ENCODE measurements around the gene NSUN3.
"Not testable (repeated sequence)": the region's sequence is repeated elsewhere in the genome, so short reads cannot be mapped to it uniquely, and the experiment has no call there.

NSUN3 gene

GRCh38 chr3:94062513-94063404, at the start of gene NSUN3, which contains the start of gene DHFR2:
Gene NSUN3, plus strand, starts transcription at chr3:94063061. Its CDS starts 66 bp downstream, at chr3:94063127.
Gene DHFR2, minus strand, starts transcription at chr3:94062916. Its CDS starts 1,405 bp downstream, at chr3:94061511.
- peak; percentile 63 to 68 (median 65) for DNase-seq (ENCODE audit: low read depth in 2 of 3, low spot score in 2 of 3)

DNA sequence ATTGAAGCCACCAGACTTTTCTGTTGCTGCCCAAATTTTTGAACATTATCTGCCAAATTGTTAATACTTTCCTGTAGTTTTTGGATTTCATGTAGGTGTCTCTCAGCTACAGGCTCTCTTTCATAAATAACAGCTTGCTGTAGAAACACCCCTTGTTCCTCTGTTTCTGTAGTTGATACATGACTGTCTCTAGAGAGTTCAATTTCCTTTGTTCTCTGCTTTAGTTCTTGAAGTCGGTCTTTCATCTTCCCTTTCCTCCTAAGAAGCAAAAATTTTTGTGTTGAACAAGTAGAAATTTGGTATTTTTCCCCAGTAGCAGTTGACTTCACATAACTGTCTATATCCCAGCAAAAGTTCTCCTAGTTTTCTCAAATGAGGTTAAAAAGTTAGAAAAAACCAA, 47.8 kb upstream of the NSUN3 start:
- no peak for DNase-seq (ENCODE audit: low read depth in 2 of 3, low spot score in 2 of 3)

DNA sequence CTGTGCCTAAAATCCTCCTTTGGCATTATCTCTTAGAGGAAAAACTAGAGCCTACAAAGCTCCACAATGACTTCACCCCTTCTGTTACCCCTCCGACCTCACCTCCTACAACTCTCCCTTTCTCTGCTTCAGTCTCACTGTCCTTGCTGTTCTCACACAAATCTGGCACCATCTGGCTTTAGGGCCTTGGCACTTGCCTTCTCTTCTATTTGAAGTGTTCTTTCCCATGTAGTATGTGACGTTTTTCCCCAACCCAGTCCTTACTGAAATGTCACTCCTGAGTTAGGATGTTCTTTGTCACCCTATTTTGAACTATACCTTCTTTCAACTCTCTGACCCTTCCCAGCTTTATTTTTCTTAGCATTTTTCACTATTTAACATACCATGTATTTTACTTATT, 43.2 kb upstream of the NSUN3 start:
- no peak for DNase-seq (ENCODE audit: low read depth in 2 of 3, low spot score in 2 of 3)

DNA sequence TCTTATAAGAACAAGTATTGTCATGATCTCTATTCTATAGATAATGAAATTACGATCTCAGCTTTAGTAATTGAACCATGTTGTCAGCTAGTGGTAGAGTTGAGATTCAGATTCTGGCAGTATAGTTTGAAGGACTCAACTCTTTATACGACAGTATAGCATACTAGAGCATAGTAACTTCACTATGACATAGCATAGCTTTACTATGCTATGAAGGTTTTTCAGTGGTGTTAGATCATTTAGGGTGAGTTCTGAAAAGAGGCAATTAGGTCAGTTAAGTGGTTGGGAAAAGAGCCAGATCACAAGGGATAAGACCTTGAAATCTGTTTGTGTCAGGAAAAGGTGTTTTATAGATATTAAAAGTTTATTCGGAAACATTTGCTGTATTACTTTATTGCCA, 42.6 kb upstream of the NSUN3 start:
- DNase-seq (ENCODE audit: low read depth in 2 of 3, low spot score in 2 of 3) = no peak

GRCh38 chr3:94024385-94024784, 38.5 kb upstream of the NSUN3 start:
- no peak for DNase-seq (ENCODE audit: low read depth in 2 of 3, low spot score in 2 of 3)

DNA sequence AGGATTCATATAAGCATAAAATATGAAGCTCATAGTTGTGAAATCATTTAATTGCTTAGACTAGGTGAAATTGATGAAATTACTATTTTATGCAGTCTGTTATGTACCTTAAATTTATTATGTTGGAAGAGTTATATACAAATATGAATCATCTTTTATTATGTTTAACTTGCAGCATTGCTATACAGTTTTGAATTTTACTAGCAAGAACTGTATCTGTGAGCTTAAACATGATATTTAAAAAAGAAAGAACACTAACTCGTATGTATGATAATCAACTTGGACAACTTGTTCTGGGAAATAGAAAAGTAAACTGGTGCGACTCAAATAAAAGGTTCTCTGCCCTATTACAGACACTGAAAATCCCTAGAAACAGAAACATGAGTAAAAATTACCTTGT, 36.2 kb upstream of the NSUN3 start:
- no peak for DNase-seq (ENCODE audit: low read depth in 2 of 3, low spot score in 2 of 3)

DNA sequence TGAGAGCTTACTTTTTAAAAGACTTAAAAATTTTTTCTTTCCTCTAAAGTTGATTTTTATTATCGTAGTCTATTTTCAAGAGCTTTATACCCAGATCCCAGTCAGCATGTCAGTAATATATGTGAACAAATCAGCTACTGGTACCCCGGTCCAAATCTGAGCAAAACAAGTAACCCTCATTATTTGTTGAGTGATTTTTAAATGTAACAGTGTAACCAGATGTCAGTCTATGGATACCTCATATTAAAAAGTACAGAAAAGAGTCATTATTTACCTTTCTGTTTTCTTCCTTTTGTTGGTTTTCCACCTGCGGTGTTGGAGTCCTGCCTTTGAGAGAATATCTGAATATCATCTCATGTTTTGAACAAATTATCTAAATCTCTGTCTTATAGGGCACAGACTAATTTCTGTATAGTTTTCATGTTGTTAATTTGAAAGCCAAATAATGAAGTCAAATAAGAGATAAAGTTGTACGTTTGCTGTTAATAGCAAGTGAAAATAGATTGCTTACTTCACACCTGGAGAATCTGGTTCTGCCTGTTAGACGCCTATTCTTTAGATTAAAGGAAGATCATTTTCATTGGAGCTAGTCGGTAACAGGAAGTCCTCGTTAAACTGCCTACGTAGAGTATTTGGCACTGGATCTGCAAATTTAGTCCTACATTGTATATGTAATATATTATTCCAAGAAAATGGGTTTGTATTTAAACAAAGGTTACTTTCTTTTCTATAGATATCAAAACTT, 34.6 kb upstream of the NSUN3 start, which contains the start of gene STX19:
Gene STX19 (minus strand): TSS at position 505 of the 745 bp plus-strand sequence. CDS start 13,328 bp downstream, outside the sequence.
- no peak for DNase-seq (ENCODE audit: low read depth in 2 of 3, low spot score in 2 of 3)

GRCh38 chr3:94036909-94037507, 25.9 kb upstream of the NSUN3 start:
- no peak for DNase-seq (ENCODE audit: low read depth in 2 of 3, low spot score in 2 of 3)

DNA sequence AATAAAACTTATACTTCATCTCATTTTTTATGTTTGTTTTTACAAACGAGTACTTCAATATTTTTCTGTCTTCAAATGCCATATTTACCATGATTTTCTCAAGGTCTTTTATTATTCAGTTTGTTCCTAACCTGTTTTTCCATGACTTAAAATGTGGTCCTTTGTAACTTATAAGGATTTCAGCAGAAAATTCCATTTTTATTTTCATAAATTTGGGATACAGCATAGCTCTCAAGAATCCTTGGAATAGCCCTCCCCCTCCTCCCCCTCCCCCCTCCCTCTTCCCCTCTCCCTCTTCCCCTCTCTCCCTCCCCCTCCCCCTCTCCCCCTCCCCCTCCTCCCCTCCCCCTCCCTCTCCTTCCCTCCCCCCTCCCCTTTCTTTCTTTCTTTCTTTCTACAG, 19.6 kb upstream of the NSUN3 start:
- no peak for DNase-seq (ENCODE audit: low read depth in 2 of 3, low spot score in 2 of 3)

DNA sequence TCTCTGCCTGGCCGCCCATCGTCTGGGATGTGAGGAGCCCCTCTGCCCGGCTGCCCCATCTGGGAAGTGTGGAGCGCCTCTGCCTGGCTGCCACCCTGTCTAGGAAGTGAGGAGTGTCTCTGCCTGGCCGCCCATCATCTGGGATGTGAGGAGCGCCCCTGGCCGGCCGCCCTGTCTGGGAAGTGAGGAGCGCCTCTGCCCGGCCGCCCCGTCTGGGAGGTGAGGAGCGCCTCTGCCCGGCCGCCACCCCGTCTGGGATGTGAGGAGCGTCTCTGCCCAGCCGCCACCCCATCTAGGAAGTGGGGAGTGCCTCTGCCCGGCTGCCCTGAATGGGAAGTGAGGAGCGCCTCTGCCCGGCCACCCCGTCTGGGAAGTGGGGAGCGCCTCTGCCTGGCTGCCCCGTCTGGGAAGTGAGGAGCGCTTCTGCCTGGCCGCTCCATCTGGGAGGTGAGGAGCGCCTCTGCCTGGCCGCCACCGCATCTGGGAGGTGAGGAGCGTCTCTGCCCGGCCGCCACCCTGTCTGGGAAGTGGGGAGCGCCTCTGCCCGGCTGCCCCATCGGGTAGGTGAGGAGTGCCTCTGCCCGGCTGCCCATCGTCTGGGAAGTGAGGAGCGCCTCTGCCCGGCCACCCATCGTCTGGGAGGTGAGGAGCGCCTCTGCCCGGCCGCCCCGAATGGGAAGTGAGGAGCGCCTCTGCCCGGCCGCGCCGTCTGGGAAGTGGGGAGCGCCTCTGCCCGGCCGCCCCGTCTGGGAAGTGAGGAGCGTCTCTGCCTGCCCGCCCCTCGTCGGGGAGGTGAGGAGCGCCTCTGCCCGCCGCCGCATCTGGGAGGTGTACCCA, 18.5 kb upstream of the NSUN3 start:
- not testable (repeated sequence) for DNase-seq (ENCODE audit: low read depth in 2 of 3, low spot score in 2 of 3)

GRCh38 chr3:94046533-94046932, 16.3 kb upstream of the NSUN3 start:
- no peak for DNase-seq (ENCODE audit: low read depth in 2 of 3, low spot score in 2 of 3)

- DNase-seq (ENCODE audit: low read depth in 2 of 3, low spot score in 2 of 3) = no peak
Observed at GRCh38 chr3:94049267-94049666, 13.6 kb upstream of the NSUN3 start.

GRCh38 chr3:94050546-94050945, 12.3 kb upstream of the NSUN3 start:
- DNase-seq (ENCODE audit: low read depth in 2 of 3, low spot score in 2 of 3) = no peak

DNA sequence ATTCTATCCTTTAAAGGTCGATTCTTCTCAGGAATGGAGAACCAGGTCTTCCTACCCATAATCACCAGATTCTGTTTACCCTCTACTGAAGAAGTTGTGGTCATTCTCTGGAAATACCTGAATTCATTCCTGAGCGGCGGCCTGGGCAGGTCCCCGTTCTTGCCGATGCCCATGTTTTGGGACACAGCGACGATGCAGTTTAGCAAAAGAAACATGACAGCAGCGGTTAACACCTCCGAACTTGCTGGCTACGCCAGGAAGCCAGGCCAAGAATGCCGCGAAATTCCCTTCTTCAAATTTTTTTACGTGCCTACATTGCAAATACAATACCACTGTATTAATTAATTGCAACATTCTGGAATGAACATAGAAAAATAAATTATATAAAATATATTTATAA, 1.6 kb upstream of the NSUN3 start:
- no peak for DNase-seq (ENCODE audit: low read depth in 2 of 3, low spot score in 2 of 3)

- no peak for DNase-seq (ENCODE audit: low read depth in 2 of 3, low spot score in 2 of 3)
Observed at GRCh38 chr3:94063496-94064119, 747 bp downstream of the NSUN3 start.

GRCh38 chr3:94064243-94064860, 1.5 kb downstream of the NSUN3 start:
- no peak for DNase-seq (ENCODE audit: low read depth in 2 of 3, low spot score in 2 of 3)

DNA sequence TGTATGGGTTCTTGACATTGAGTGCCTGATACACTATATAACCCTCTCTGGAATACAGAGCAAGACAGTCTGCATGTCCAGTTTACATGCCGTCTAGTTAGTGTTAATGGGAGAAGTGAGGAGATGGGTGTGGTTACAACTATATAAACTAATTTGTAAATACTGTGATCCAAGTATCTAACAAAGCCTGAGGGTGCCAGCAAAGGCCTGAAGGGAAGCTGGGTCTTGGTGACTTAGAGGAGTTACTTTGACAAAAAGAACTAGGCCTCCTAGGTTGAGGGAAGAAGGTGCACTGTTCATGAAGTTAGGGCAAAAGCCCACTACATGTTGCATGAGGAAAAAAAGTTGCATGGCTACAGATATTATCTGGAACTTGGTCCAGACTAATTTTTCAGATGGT, 2.3 kb downstream of the NSUN3 start:
- no peak for DNase-seq (ENCODE audit: low read depth in 2 of 3, low spot score in 2 of 3)

DNA sequence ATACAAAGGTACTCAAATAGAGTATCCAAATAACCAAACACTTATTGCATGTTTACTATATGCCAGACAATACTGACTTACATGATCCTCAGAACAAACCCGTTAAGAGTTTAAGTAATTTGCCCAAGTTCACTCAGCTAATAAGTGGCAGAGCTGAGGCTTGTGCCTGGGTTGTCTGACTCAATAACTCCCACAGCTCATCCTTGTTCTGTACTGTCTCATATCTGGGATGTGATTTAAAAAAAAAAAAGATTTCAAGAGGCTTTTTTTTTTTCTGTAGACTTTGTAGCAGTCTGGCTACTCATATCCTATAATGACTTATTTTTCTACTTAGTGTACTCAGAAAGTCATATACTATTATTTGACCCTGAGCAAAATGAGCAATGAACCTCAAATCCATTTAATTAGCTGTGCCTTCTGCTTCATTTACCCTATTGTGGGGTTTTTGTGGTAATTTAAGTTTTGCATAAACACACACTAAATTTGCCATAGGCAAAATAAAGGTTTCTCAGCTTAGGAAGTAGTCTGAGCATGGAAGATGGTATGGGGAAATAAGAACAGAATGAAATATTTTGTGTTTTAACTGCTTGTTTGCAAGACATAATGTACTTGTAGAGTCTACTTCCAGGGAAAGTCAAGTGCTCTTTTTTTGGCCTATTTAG, 3.1 kb downstream of the NSUN3 start:
- DNase-seq (ENCODE audit: low read depth in 2 of 3, low spot score in 2 of 3) = no peak
